HS-27A (cell line): ENCODE results near the gene MYRFL.

ENCODE experiments used
- DNase-seq: peaks from one replicate; pipeline ENCODE4 v3.0.0-alpha.2; 2012; ENCODE audit warnings: low read depth, missing footprints

MYRFL gene

GRCh38 chr12:69932676-69933552 lies 107.9 kb downstream of the MYRFL start:
- no peak for DNase-seq

- no peak for DNase-seq
Measured at GRCh38 chr12:69934011-69934410, 109.0 kb downstream of the MYRFL start.

- no peak for DNase-seq
Measured at GRCh38 chr12:69935651-69936100, 110.6 kb downstream of the MYRFL start.

GRCh38 chr12:69936214-69936731 lies 111.2 kb downstream of the MYRFL start:
- DNase-seq: no peak

- DNase-seq: no peak
Measured at GRCh38 chr12:69936766-69937165, 111.7 kb downstream of the MYRFL start.

- no peak for DNase-seq
Measured at GRCh38 chr12:69947123-69947522, 122.1 kb downstream of the MYRFL start.

GRCh38 chr12:69947897-69948296 lies 122.9 kb downstream of the MYRFL start:
- no peak for DNase-seq

- DNase-seq: no peak
Measured at GRCh38 chr12:69948851-69949250, 123.8 kb downstream of the MYRFL start.

- no peak for DNase-seq
Measured at GRCh38 chr12:69949311-69950002, 124.4 kb downstream of the MYRFL start.

GRCh38 chr12:69951108-69951507 lies 126.1 kb downstream of the MYRFL start:
- DNase-seq: no peak

GRCh38 chr12:69952890-69953289 lies 127.9 kb downstream of the MYRFL start:
- no peak for DNase-seq

GRCh38 chr12:69961246-69961645 lies 136.2 kb downstream of the MYRFL start:
- no peak for DNase-seq

- DNase-seq: no peak
Measured at GRCh38 chr12:69966409-69966808, 141.4 kb downstream of the MYRFL start.

GRCh38 chr12:69966839-69967238 lies 141.8 kb downstream of the MYRFL start:
- no peak for DNase-seq

GRCh38 chr12:69969011-69969410 lies 144.0 kb downstream of the MYRFL start:
- no peak for DNase-seq

GRCh38 chr12:69972136-69972535 lies 147.1 kb downstream of the MYRFL start:
- DNase-seq: no peak

GRCh38 chr12:69978020-69978419 lies 153.0 kb downstream of the MYRFL start:
- no peak for DNase-seq

GRCh38 chr12:69981881-69982475 lies 157.0 kb downstream of the MYRFL start:
- DNase-seq: no peak

GRCh38 chr12:69984241-69984640 lies 159.2 kb downstream of the MYRFL start:
- no peak for DNase-seq

- no peak for DNase-seq
Measured at GRCh38 chr12:69985656-69986055, 160.6 kb downstream of the MYRFL start.

- DNase-seq: no peak
Measured at GRCh38 chr12:69986114-69986513, 161.1 kb downstream of the MYRFL start.

GRCh38 chr12:69987579-69988091 lies 162.6 kb downstream of the MYRFL start:
- peak; percentile 94 for DNase-seq
